Mucosa of stomach (tissue), 1 donor: Measurements from ENCODE around the gene PAX5.
"Not testable (repeated sequence)": the region's sequence is repeated elsewhere in the genome, so short reads cannot be mapped to it uniquely, and the experiment has no call there.

ENCODE experiments used
- H3K27me3 ChIP-seq: one replicate; pipeline ENCODE4 v1.7.0; 2013; ENCODE audit warnings: mild to moderate bottlenecking, low read length; ENCODE audit not compliant: control insufficient read depth, insufficient read depth
- H3K36me3 ChIP-seq: one replicate; pipeline ENCODE4 v1.7.0; 2013; ENCODE audit warnings: low read length; ENCODE audit not compliant: control insufficient read depth, insufficient read depth
- H3K4me1 ChIP-seq: one replicate; pipeline ENCODE4 v1.7.0; 2013; ENCODE audit warnings: mild to moderate bottlenecking, low read length; ENCODE audit not compliant: control insufficient read depth, insufficient read depth
- H3K4me3 ChIP-seq: one replicate; pipeline ENCODE4 v1.7.0; 2013; ENCODE audit warnings: low read length
- H3K9ac ChIP-seq: one replicate; pipeline ENCODE4 v1.7.0; 2013; ENCODE audit warnings: mild to moderate bottlenecking, low read length, moderate library complexity
- H3K9me3 ChIP-seq: one replicate; pipeline ENCODE4 v1.7.0; 2013; ENCODE audit warnings: mild to moderate bottlenecking, low read length, moderate library complexity; ENCODE audit not compliant: control insufficient read depth
- donor health status: Pancreatic carcinoma.

PAX5 gene

DNA sequence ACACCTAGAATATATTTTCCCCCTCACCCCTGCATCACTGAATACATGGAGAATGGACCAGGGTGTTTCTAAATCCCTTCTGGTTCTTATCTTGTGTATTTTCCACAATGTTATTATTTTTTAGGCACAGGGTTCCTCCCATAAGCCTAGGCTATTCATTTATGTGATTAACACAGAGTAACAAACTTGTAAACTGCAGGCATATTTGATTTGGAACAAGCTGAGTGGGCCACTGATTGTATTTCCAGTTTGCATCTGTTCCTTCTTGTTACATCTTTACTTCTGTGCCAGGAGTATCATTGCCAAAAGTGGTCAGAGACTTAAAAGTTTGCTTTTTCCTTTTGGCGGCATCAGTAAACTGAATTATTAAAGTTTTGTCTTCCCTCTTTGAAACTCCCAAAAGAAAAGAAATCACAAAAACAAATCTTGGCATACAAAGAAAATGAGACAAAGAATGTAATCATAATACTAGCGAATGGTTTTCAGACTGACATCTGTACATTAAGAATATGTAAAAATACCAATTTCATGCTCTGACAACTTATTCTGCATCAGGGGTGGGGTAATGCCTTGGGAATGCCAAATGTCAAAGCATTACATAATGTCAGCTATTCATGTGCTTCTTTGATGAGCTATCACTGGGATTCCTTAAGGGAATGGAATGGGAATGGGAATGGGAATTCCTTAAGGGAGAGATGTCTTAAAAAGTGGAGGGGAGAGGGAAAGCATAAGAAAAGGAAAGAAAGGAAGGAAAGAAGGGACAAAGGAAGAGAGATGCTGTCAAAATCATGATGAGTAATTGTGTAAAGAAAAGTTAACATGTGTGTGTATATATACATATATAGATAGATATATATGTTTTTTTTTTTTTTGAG lies 22.2 kb upstream of the PAX5 start:
- Histone ChIP-seq H3K9ac (no peak overlapping the region), H3K4me1 (no peaks in the 10 kb centered on the region), H3K9me3 (no peaks in the 10 kb centered on the region), H3K27me3 (peaks cover 21% of the 10 kb centered on the region), H3K36me3 (no peaks in the 10 kb centered on the region), H3K4me3 (no peak overlapping the region)

DNA sequence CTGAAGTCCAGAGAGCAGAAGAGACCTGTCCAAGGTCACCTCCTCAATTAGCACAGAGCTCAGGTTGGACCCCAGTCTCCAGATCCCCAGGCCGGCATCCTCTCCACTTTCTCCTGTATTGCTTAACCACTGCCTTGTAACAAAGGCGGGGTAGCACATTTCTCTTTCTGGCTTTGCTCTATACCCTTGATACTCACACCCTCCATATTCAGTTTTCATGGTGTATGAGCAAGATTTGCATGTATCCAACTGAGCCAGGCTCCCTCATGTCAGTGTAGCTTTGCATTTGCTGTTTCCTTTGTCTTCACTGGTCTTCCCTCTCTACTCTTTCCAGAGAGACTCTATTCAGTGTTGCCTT lies 20.3 kb upstream of the PAX5 start:
- H3K9ac ChIP-seq, H3K9me3 ChIP-seq, H3K36me3 ChIP-seq, H3K4me1 ChIP-seq, H3K4me3 ChIP-seq: not testable (repeated sequence)
- H3K27me3 ChIP-seq = peaks cover 26% of the 10 kb centered on the region

DNA sequence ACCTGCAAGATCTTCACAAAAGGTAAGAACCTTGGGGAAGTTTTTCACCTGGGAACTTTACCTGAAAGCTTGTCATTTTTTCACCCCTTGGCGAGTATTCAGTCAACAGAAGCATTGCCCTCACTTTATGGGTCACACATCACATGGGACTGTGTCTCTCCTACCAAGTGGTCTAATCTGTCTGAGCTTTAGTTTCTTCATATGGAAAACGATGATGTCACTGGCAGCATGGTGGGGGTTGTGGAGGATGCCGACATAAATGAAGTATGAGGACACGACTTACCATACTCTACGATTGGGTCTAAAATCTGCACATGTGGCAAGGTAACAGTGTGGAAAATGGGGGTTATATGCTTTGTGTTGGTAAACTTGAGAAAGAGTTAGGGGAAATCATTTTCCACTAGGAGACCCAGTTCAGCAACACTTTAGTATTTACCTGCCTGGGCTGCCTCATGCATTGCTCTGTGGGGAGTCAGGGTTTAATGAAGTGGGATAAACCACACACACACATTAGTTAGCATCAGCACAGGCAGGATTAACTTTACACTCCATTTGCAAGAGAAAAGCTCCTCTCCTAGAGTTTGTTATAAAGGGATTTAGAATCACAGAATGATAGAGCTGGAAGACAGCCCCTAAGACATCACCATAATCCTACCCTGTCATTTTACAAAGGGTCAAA lies 19.8 kb upstream of the PAX5 start:
- H3K27me3 ChIP-seq = peaks cover 31% of the 10 kb centered on the region
- no peaks in the 10 kb centered on the region for H3K4me1 ChIP-seq
- no peak overlapping the region for H3K9ac ChIP-seq

DNA sequence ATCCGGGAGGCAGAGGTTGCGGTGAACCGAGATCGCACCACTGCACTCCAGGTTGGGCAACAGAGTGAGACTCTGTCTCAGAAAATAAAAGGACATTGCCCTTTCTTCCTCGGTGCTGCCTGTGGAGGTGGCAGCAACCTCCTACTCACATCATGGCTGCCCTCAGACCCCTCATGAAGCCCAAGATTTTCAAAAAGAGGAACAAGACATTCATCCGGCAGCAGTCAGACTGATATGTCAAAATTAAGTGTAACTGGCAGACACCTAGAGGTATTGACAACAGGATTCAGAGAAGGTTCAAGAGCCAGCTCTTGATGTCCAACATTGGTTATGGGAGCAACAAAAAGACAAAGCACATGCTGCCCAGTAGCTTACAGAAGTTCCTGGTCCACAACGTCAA lies 12.6 kb upstream of the PAX5 start:
- peaks cover 43% of the 10 kb centered on the region for H3K27me3 ChIP-seq
- no peaks in the 10 kb centered on the region for H3K4me1 ChIP-seq
- H3K4me3 ChIP-seq = no peak overlapping the region
- no peak overlapping the region for H3K9ac ChIP-seq
- no peaks in the 10 kb centered on the region for H3K9me3 ChIP-seq
- no peaks in the 10 kb centered on the region for H3K36me3 ChIP-seq

More for the DNA sequence above, 19.8 kb upstream of the PAX5 start:
- H3K4me3 ChIP-seq = no peak overlapping the region
- H3K36me3 ChIP-seq = no peaks in the 10 kb centered on the region
- no peaks in the 10 kb centered on the region for H3K9me3 ChIP-seq

DNA sequence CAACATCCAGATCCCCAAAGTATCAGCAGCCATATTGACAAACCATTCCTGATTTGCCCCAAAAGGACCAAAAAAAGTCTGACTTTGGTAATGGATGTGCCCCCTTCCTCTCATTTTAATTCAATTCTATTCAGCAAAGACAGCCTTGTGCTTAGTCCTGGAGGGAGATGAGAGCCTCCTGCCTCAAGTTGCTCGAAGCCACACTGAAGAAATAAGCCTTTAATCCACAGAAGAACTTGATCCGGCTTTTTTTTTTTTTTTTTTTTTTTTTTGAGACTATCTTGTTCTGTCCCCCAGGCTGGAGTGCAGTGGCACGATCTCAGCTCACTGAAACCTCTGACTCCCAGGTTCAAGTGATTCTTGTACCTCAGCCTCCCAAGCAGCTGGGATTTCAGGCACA lies 8.4 kb upstream of the PAX5 start:
- Histone ChIP-seq H3K4me1 (peaks cover 6% of the 10 kb centered on the region), H3K9me3 (no peaks in the 10 kb centered on the region), H3K9ac (no peak overlapping the region), H3K36me3 (no peaks in the 10 kb centered on the region), H3K27me3 (peaks cover 71% of the 10 kb centered on the region), H3K4me3 (no peak overlapping the region)

DNA sequence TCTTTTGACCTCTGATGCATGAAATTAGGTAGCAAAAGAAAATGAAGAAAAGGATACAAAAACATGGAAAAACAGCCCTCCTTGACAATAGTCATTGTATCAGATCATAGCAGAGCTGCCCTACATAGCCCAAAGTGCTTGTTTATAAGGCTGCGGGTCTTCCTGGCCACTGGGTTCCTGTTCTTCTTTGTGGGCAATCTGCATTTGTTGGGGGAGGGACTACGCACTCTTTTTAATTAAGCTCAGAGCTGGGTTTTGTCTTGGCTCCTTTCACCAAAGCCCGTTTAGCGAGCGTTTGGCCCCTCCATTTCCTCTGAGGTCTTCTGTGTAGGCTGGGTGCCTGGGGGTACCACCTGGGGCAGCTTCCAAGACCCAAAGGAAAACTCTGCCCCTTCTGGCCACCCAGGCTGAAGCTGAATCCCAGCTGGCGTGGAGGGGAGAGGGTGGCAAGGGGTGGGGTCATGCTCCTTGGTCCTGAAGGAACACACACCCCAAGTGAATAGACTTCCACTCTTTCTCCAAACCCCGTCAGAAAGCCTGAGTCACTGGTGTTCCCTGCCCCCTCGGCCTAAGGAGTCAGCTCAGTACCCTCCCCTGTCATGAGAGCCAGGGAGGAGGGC lies 6.5 kb upstream of the PAX5 start:
- Histone ChIP-seq H3K9me3 (no peaks in the 10 kb centered on the region), H3K27me3 (peaks cover 79% of the 10 kb centered on the region), H3K4me3 (no peak overlapping the region), H3K36me3 (no peaks in the 10 kb centered on the region), H3K4me1 (peaks cover 24% of the 10 kb centered on the region), H3K9ac (no peak overlapping the region)

DNA sequence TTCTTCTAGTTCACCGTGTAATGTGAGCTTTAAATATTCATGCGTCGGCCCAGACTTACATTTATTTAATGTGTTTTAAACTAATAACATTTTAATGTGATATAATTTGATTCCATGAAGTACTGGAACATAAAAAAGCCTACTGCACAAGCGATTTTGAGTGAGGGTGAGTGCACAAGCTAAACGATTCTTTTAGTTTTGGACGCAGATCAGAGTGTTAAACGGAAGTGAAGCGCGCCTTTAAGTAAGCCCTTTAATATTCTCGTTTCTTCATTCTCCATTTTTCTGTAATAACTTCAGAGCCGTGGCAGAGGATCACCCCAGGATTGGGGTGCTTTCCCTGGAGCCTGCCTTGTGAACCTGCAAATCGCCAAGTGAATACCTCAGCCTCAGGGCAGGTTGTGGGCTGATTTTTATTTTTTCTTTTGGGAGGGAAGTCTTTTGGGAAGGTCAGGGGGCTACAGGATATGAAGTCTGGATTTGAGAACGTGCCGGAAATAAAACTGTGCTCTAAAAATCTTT lies 4.9 kb upstream of the PAX5 start:
- Histone ChIP-seq H3K9me3 (no peaks in the 10 kb centered on the region), H3K9ac (no peak overlapping the region)

DNA sequence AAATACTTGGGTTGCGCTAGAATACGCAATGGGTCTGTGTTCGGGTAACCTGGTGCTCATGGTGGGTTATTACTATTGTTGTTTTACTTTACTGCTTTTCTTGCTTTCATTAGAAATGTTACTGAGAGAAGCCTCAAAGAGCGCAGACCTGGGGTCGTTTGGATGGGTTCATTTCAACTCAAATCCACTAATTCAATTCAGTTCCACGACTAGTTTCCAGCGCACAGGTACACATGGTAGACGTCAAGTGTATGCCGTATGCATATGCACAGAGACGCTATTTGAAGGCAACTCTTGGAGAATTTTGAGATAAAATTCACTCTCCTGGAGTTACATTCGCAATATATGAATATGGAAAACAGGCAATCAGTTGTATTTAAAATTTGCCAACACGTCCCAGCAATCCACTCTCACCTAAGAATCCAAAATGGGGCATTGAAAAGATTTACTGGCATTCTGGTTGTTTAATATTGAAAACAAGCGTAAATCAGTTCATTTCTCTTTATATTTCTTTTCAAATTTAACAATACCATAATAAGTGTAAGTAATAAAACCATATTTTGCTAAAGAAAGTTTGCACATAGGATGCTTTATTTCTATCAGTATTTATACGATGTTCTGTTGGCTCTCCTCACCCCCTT lies 4.4 kb upstream of the PAX5 start:
- H3K9ac ChIP-seq = no peak overlapping the region
- H3K36me3 ChIP-seq = no peaks in the 10 kb centered on the region
- H3K4me1 ChIP-seq = peaks cover 39% of the 10 kb centered on the region
- no peaks in the 10 kb centered on the region for H3K9me3 ChIP-seq
- H3K4me3 ChIP-seq = no peak overlapping the region
- H3K27me3 ChIP-seq = peaks cover 91% of the 10 kb centered on the region

More for the DNA sequence above, 4.9 kb upstream of the PAX5 start:
- no peaks in the 10 kb centered on the region for H3K36me3 ChIP-seq
- peaks cover 39% of the 10 kb centered on the region for H3K4me1 ChIP-seq
- no peak overlapping the region for H3K4me3 ChIP-seq
- H3K27me3 ChIP-seq = peaks cover 91% of the 10 kb centered on the region

DNA sequence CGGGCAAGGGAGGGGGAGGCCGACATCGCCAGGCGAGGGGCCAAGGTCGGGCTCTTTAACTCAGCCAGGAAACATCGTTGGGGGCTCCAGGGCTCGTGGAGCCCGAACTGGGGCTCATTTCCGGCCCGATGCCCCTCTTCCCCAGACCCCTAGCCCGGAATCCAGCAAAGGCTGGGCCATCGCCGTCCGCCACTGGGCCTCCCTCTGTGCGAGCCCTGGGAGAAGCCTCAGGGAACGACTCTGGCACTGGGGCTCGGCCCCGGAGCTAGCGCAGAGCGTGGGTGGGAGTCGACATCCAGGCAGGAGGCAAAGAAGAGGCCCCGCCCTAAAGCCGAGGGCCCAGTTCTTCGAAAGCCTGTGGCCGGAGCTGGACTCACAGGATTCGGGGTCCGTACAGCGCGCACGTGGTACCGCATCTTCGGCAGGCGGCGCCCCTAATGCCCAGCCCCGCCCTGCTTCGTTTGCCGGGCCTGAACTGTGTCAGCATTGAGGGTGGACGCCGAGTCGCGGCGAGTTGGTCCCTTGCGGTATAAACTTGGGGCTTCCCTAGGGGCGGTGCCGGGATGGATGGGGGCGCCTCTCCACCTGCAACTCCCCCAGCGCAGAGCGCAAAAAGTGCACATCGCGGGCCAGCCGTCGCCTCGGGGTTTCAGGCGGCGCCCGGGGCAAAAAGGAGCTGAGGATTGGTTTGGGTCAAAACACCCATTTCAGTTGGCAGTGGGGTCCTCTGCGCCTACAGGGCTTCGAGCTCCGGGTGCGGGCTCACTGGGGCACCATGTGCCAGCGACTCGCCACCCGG lies 3.6 kb upstream of the PAX5 start:
- peaks cover 39% of the 10 kb centered on the region for H3K4me1 ChIP-seq
- H3K4me3 ChIP-seq = peak overlapping the region; percentile 61
- H3K27me3 ChIP-seq = peaks cover 93% of the 10 kb centered on the region
- H3K36me3 ChIP-seq = no peaks in the 10 kb centered on the region
- peak overlapping the region; percentile 15 for H3K9ac ChIP-seq
- H3K9me3 ChIP-seq = no peaks in the 10 kb centered on the region

DNA sequence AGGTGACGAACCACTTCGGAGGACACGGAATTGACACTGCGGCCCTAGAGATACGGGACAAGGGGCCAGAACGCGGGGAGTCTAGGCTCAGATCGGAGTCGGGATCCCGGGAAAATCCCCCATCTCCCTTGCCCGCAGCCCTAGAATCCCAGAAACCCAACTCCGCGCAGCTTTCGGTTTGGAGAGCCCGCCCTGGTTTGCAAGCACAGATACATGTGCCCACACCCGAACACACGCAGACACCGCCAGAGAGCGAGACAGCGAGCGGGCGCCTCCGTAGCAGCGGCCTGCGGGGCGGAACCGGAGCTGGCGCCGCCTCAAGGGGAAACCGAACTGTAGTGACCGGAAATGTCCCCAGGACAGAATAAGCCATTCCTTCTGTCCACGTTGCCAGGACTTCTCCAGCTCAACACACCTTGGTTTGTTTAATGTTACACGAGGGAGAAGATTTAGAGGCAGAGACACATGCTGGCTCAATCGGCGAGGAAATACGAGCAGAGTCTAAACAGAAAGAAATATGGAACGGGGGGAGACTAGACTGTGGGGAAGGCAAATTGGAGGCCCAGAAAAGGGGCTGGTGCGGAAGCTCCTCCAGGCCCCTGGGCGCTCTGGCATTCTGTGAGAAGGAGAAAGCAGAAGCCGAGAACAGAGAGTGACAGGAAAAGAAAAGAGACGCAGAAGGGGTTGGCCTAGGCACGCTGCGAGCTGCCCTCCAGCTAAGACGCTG lies 2.9 kb upstream of the PAX5 start:
- peak overlapping the region; percentile 15 for H3K9ac ChIP-seq
- no peaks in the 10 kb centered on the region for H3K9me3 ChIP-seq
- H3K27me3 ChIP-seq = peaks cover 97% of the 10 kb centered on the region
- H3K36me3 ChIP-seq = no peaks in the 10 kb centered on the region
- H3K4me3 ChIP-seq = peak overlapping the region; percentile 61
- peaks cover 39% of the 10 kb centered on the region for H3K4me1 ChIP-seq

DNA sequence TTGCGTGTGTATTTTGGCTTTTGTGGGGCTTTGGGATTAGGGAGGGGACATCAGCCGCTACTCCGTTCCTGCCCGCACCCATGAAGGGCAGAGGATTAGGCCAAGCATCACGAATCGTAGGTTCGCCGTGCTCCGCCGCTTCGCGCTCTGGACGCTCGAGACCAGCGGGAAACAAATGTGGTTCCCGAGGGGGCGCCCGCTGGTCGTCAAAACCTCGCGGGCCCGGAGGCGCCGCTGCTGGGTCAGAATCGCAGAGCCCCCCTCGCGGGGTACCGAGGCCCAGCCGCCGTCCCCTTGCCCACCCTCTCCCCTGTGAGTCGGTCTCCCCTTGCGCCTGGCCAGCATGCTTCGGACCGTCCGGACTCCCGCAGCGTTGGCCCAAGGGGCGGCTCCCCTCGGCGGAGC lies 2.3 kb upstream of the PAX5 start:
- no peaks in the 10 kb centered on the region for H3K9me3 ChIP-seq
- H3K9ac ChIP-seq = no peak overlapping the region
- peak overlapping the region; percentile 61 for H3K4me3 ChIP-seq
- H3K27me3 ChIP-seq = peaks cover 97% of the 10 kb centered on the region
- H3K36me3 ChIP-seq = no peaks in the 10 kb centered on the region
- peaks cover 39% of the 10 kb centered on the region for H3K4me1 ChIP-seq
